B cell (primary cell): Measurements from ENCODE around the gene MICALL2. TPM values are rescaled to one million over a fixed set of nuclear protein-coding genes. Genes with fewer than 3 reads are reported as not detected.

ENCODE experiments used
- ATAC-seq: fragments of 200-7000 bp; cut with Tn5 transposase; one replicate; pipeline ENCODE4 v1.10.0; 2021; ENCODE audit warnings: low read depth, mild to moderate bottlenecking, moderate number of reproducible peaks, moderate library complexity
- CTCF ChIA-PET: fragments of 350-600 bp; sonication (Branson Sonifier 250); formaldehyde crosslinking; loops from one replicate; lab custom pipeline; 2021; ENCODE audit warnings: antibody characterized with exemption, inconsistent platforms; lab: Charles Lee
- POLR2A ChIA-PET: fragments of 350-600 bp; sonication (Branson Sonifier 250); formaldehyde crosslinking; loops from one replicate; lab custom pipeline; 2021; ENCODE audit warnings: antibody characterized with exemption; lab: Charles Lee
- DNase-seq: peaks from one replicate; pipeline ENCODE4 v3.0.0; 2013
- H2AFZ ChIP-seq: 2 replicates; pipeline ENCODE4 v1.6.1; 2012; ENCODE audit warnings: mild to moderate bottlenecking, low read depth, low read length; ENCODE audit not compliant: insufficient read depth, poor library complexity, severe bottlenecking
- H3K27ac ChIP-seq, 2 donors: 1 replicate in 1 of 2; 2 replicates in 1 of 2; pipeline ENCODE4 v1.5.1; 2012 to 2013; ENCODE audit warnings: low read length in 2 of 2, mild to moderate bottlenecking in 2 of 2, moderate library complexity in 1 of 2
- H3K27me3 ChIP-seq, 4 experiments: fragments of 200-600 bp in 1 of 4; sonication (generic) in 1 of 4; replicated peaks in 1 of 4; 1 replicate in 2 of 4; 2 replicates in 2 of 4; pipeline versions ENCODE4 v1.6.1 to v1.7.0; 2013 to 2016; ENCODE audit warnings: low read length in 3 of 4, mild to moderate bottlenecking in 2 of 4, mixed read lengths in 1 of 4, moderate library complexity in 1 of 4; ENCODE audit not compliant: insufficient read depth in 4 of 4, control insufficient read depth in 3 of 4; ENCODE audit errors: control extremely low read depth in 1 of 4
- H3K36me3 ChIP-seq, 2 experiments: replicated peaks in 1 of 2; 1 replicate in 1 of 2; 2 replicates in 1 of 2; pipeline versions ENCODE4 v1.6.1 to v1.7.1; 2013; ENCODE audit warnings: low read length in 1 of 2; ENCODE audit not compliant: insufficient read depth in 2 of 2, control insufficient read depth in 1 of 2; ENCODE audit errors: control extremely low read depth in 1 of 2, extremely low read depth in 1 of 2
- H3K4me1 ChIP-seq, 2 donors: fragments of 200-600 bp in 1 of 2; sonication (generic) in 1 of 2; 1 replicate in 1 of 2; 2 replicates in 1 of 2; pipeline versions ENCODE4 v1.5.1 to v1.6.1; 2013 to 2017; ENCODE audit warnings: low read length in 2 of 2; ENCODE audit not compliant: control insufficient read depth in 2 of 2, insufficient read depth in 2 of 2
- H3K4me2 ChIP-seq: replicated peaks from 2 replicates; pipeline ENCODE3; 2012; ENCODE audit warnings: mild to moderate bottlenecking, low read depth, low read length; ENCODE audit not compliant: poor library complexity, severe bottlenecking
- H3K4me3 ChIP-seq, 5 experiments: fragments of 200-600 bp in 1 of 5; sonication (generic) in 1 of 5; 1 replicate in 3 of 5; 2 replicates in 2 of 5; pipeline versions ENCODE4 v1.5.1 to v1.7.0; 2011 to 2016; ENCODE audit warnings: low read length in 4 of 5, mild to moderate bottlenecking in 4 of 5, low read depth in 2 of 5, control low read depth in 1 of 5, moderate library complexity in 1 of 5; ENCODE audit not compliant: insufficient read depth in 1 of 5; ENCODE audit errors: control extremely low read depth in 1 of 5, extremely low read depth in 1 of 5
- H3K79me2 ChIP-seq: fragments of 200-600 bp; sonication (generic); one replicate; pipeline ENCODE4 v1.6.0; 2016; ENCODE audit warnings: low read length; ENCODE audit not compliant: control insufficient read depth, insufficient read depth
- H3K9ac ChIP-seq: fragments of 200-600 bp; sonication (generic); 2 replicates; pipeline ENCODE4 v1.6.1; 2017; ENCODE audit warnings: mild to moderate bottlenecking, low read length, moderate library complexity
- H3K9me3 ChIP-seq, 3 donors: one replicate each; pipeline versions ENCODE4 v1.6.1 to v1.7.1; 2013; ENCODE audit warnings: low read length in 2 of 3; ENCODE audit not compliant: control insufficient read depth in 2 of 3, insufficient read depth in 1 of 3; ENCODE audit errors: control extremely low read depth in 1 of 3
- H4K20me1 ChIP-seq: 2 replicates; pipeline ENCODE4 v1.6.0; 2012; ENCODE audit warnings: mild to moderate bottlenecking, low read length; ENCODE audit not compliant: insufficient read depth, control insufficient read depth, poor library complexity, severe bottlenecking
- H3K27ac Mint-ChIP-seq: one replicate; pipeline ENCODE4 v1.8.0; 2021; ENCODE audit warnings: mixed read lengths
- H3K27me3 Mint-ChIP-seq: one replicate; pipeline ENCODE4 v1.8.0; 2021; ENCODE audit warnings: mixed read lengths
- H3K4me1 Mint-ChIP-seq: one replicate; pipeline ENCODE4 v1.8.0; 2021; ENCODE audit warnings: mixed read lengths
- H3K4me3 Mint-ChIP-seq: one replicate; pipeline ENCODE4 v1.8.0; 2021; ENCODE audit warnings: mixed read lengths
- H3K9me3 Mint-ChIP-seq: one replicate; pipeline ENCODE4 v1.8.0; 2022; ENCODE audit warnings: mixed read lengths; ENCODE audit not compliant: insufficient read depth
- CTCF ChIP-seq: fragments of 200-600 bp; IDR thresholded peaks from one replicate; pipeline ENCODE4 v1.8.0; 2022; ENCODE audit warnings: antibody characterized with exemption, mild to moderate bottlenecking
- EZH2 ChIP-seq: IDR thresholded peaks from 2 replicates; pipeline ENCODE4 v1.6.1; 2012; ENCODE audit warnings: borderline replicate concordance, low read depth, mild to moderate bottlenecking, moderate library complexity, low read length; ENCODE audit not compliant: insufficient read depth, poor library complexity, severe bottlenecking
- WGBS: methylation state at CpG from one replicate; pipeline ENCODE4 v1.1.5; 2013; ENCODE audit warnings: missing lambda C conversion rate; ENCODE audit not compliant: insufficient coverage; 5-methylcytosine and 5-hydroxymethylcytosine counted together
- intact Hi-C: fragments of 100-400 bp; cut with micrococcal nuclease; formaldehyde crosslinking; loops from one replicate; pipeline ENCODE4 v1.10.0; 2022
- polyA plus RNA-seq: library from polyadenylated mRNA; depleted of rRNA; stranded (reverse); fragments of >200 nt; gene quantifications from 2 replicates; pipeline ENCODE4 v1.2.3, GENCODE V29; 2012
- total RNA-seq, 2 donors: library from RNA; stranded (reverse); fragments of 120-200 nt in 1 of 2; gene quantifications; 1 replicate in 1 of 2; 2 replicates in 1 of 2; pipeline versions ENCODE4 v1.2.3 to v1.2.4, GENCODE V29; 2013 to 2022

Gene MICALL2
- total and polyA plus RNA-seq, 2 donors (not counting 1 experiment from before 2014, with no cell fraction given) = 0.85 to 0.94 TPM

GRCh38 chr7:1449501-1449900 is 9.8 kb downstream of the MICALL2 start:
- TF ChIP-seq CTCF = no peak
- no peak for TF ChIP-seq EZH2
- Histone ChIP-seq H3K4me3 (no peak overlapping the region), H3K79me2 (no peaks in the 10 kb centered on the region), H4K20me1 (no peaks in the 10 kb centered on the region), H3K27me3 (no peaks in the 10 kb centered on the region), H3K9ac (no peak overlapping the region), H3K4me1 (no peaks in the 10 kb centered on the region), H3K36me3 (no peaks in the 10 kb centered on the region), H2AFZ (no peak overlapping the region), H3K9me3 (peaks cover 0 to 3% (median 0%) of the 10 kb centered on the region in 3 donors), H3K27ac (no peak overlapping the region), H3K4me2 (no peak overlapping the region)
- H3K27ac Mint-ChIP-seq = no peak overlapping the region
- intact Hi-C loops = no loop called here
- POLR2A ChIA-PET = no interaction called here
- no peaks in the 10 kb centered on the region for H3K27me3 Mint-ChIP-seq
- H3K4me3 Mint-ChIP-seq = no peak overlapping the region
- H3K4me1 Mint-ChIP-seq = no peaks in the 10 kb centered on the region
- no peaks in the 10 kb centered on the region for H3K9me3 Mint-ChIP-seq
- ATAC-seq (no peak), DNase-seq (no peak)
- CTCF ChIA-PET = no interaction called here
- 85% methylated on average over 13 of the region's 13 CpGs for WGBS

- Histone ChIP-seq H3K4me3 (no peak overlapping the region), H3K79me2 (no peaks in the 10 kb centered on the region), H3K4me2 (no peak overlapping the region), H2AFZ (no peak overlapping the region), H4K20me1 (no peaks in the 10 kb centered on the region), H3K9ac (no peak overlapping the region), H3K9me3 (peaks cover 0 to 3% (median 0%) of the 10 kb centered on the region in 3 donors), H3K27ac (no peak overlapping the region), H3K36me3 (no peaks in the 10 kb centered on the region), H3K4me1 (no peaks in the 10 kb centered on the region), H3K27me3 (no peaks in the 10 kb centered on the region)
- intact Hi-C loops = no loop called here
- no peak overlapping the region for H3K27ac Mint-ChIP-seq
- TF ChIP-seq CTCF = no peak
- no peaks in the 10 kb centered on the region for H3K9me3 Mint-ChIP-seq
- 95% methylated on average over 10 of the region's 14 CpGs for WGBS
- no peaks in the 10 kb centered on the region for H3K4me1 Mint-ChIP-seq
- POLR2A ChIA-PET = no interaction called here
- CTCF ChIA-PET = no interaction called here
- DNase-seq (no peak), ATAC-seq (no peak)
- H3K27me3 Mint-ChIP-seq = no peaks in the 10 kb centered on the region
- no peak overlapping the region for H3K4me3 Mint-ChIP-seq
Observed at GRCh38 chr7:1448958-1449357, 10.3 kb downstream of the MICALL2 start.
